ENCODE data around the gene ALDH4A1. TPM values are rescaled to one million over a fixed set of nuclear protein-coding genes. Genes with fewer than 3 reads are reported as not detected.

ALDH4A1 gene
- total and polyA plus RNA-seq, 9 of the 15 experiments (the other 6 are each of a cell fraction or from before 2014, with no cell fraction given) = 0.27 to 31.4 (median 16.6) TPM

DNA sequence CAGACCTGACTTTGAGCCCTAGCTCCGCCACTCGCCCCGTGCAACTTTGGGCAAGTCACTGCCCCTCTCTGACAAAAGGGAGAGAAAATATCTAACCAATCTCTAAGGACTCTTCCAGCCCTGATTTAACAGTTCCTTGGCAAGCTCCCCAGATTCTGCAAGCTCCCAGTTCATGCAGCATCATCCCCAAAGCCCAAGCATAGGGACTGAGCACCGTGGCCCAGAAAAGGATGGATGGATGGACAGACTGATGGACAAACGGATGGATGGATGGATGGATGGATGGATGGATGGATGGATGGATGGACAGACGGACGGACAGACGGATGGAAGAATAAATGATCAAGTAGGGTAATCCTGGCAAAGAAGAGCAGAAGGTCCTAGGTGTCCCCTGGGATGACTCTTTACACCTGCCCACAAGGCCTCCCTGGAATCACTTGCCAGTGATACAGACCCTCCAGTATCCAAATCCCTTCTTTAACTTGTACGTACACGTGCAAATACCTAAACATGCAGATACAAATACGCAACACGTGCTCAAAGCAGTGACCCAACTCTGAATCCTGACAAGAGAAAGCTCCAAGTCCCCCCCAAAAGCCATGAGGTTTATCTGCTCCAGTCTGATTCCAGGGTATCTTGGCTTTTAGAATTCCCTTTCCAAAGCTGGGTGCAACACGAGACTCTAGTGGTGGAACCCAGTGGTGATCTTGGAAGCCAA, 38.1 kb upstream of the ALDH4A1 start:
- no peak for DNase-seq (ENCODE audit: extremely low read depth in 1 of 4, low spot score in 3 of 4)
- H4K20me1 ChIP-seq (replicated peaks; ENCODE audit: control insufficient read depth, insufficient read depth, low read length) = no peaks in the 10 kb centered on the region; the same call in 1 of the 2 replicates
- H2AFZ ChIP-seq (ENCODE audit: low read depth, low read length) = no peak overlapping the region
- POLR2A ChIA-PET = interaction anchor here (1.2 to 1.9 kb wide), 2 partner anchors 10 to 17 kb away, joined by 3 to 4 read pairs; no protein-coding TSS in a partner anchor
- no peak overlapping the region for H3K27ac ChIP-seq (ENCODE audit: extremely low read depth, low read depth, low read length)
- H3K36me3 ChIP-seq (ENCODE audit: control insufficient read depth, insufficient read depth, low read length) = no peaks in the 10 kb centered on the region
- intact Hi-C loops (cut with micrococcal nuclease) (no loop called here), in situ Hi-C loops (cut with MboI) (no loop called here)
- BruUV-seq (replicated peaks) = no TSS peak
- no peaks in the 10 kb centered on the region for H3K79me2 ChIP-seq (ENCODE audit: control insufficient read depth, insufficient read depth, low read length)
- H3K9ac ChIP-seq (ENCODE audit: insufficient read depth in 1 of 2, low read depth in 2 of 2, low read length in 2 of 2) = no peak overlapping the region
- H3K4me1 ChIP-seq (replicated peaks in 1 of 2; ENCODE audit: control insufficient read depth in 2 of 2, insufficient read depth in 2 of 2, low read length in 2 of 2) = peaks cover 0 to 16% of the 10 kb centered on the region in 2 experiments; a peak in 2 of 5 replicates
- H3K27me3 ChIP-seq (ENCODE audit: control insufficient read depth in 2 of 2, insufficient read depth in 2 of 2, low read length in 2 of 2) = peaks cover 20 to 71% of the 10 kb centered on the region in 2 experiments; a peak in 4 of 5 replicates
- no peak for ATAC-seq
- H3K4me2 ChIP-seq (ENCODE audit: insufficient read depth, low read length) = no peak overlapping the region
- CTCF ChIA-PET (ENCODE audit: low intra/inter-chr PET ratio) = no interaction called here
- FAIRE-seq = no peak
- H3K4me3 ChIP-seq = no peak overlapping the region
- TF ChIP-seq KAT2B (IDR thresholded peaks at IDR 0.05; ENCODE audit: low read depth, low read length) (no peak), SIN3B (IDR thresholded peaks at IDR 0.05; ENCODE audit: low read depth) (no peak), KDM1A (IDR thresholded peaks at IDR 0.05) (peak in 1 of 2 experiments; percentile 27; a peak in 1 of 4 replicates), NR2F6 (CRISPR knock-in tag; IDR thresholded peaks at IDR 0.05) (no peak), FOXJ2 (tag; IDR thresholded peaks at IDR 0.05) (no peak)
- no peaks in the 10 kb centered on the region for H3K9me3 ChIP-seq (replicated peaks; ENCODE audit: control insufficient read depth, insufficient read depth, low read depth, low read length)
- WGBS (ENCODE audit: insufficient coverage, low coverage, missing lambda C conversion rate) = 3% methylated on average over 13 of the region's 13 CpGs
- no peaks in the 10 kb centered on the region for H3K9me1 ChIP-seq (ENCODE audit: control insufficient read depth, insufficient read depth, low read length)
